HG03045 (cell line): ENCODE data around the gene ASIC3.
A peak's percentile ranks its signal among the peaks of the same experiment; 100 is the strongest.

Source experiments
- ATAC-seq: cut with Tn5 transposase; IDR thresholded peaks from one replicate; pipeline ENCODE4 v1.9.1; 2021; ENCODE audit warnings: mild to moderate bottlenecking, moderate library complexity; ENCODE audit not compliant: unreplicated experiment

ASIC3 gene

DNA sequence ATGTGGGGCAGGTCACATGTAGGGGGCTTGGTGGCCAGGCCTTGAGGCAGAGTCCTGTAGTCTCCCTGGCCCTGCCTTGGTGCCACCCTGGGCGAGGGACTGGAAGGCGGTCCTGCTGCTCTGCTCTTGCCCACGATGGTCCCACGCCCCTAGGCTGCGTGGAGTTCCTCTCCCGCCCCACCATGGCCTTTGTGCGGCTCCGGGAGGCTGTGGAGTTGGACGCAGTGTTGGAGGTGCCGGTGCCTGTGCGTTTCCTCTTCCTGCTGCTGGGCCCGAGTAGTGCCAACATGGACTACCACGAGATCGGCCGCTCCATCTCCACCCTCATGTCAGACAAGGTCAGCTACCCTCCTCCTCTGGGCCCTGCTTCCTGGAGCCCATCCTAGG lies 22.2 kb downstream of the ASIC3 start:
- no peak for ATAC-seq

- no peak for ATAC-seq
Observed at GRCh38 chr7:151071032-151071866, 22.9 kb downstream of the ASIC3 start.

- ATAC-seq, result no peak
Observed at GRCh38 chr7:151073990-151074389, 25.7 kb downstream of the ASIC3 start.

DNA sequence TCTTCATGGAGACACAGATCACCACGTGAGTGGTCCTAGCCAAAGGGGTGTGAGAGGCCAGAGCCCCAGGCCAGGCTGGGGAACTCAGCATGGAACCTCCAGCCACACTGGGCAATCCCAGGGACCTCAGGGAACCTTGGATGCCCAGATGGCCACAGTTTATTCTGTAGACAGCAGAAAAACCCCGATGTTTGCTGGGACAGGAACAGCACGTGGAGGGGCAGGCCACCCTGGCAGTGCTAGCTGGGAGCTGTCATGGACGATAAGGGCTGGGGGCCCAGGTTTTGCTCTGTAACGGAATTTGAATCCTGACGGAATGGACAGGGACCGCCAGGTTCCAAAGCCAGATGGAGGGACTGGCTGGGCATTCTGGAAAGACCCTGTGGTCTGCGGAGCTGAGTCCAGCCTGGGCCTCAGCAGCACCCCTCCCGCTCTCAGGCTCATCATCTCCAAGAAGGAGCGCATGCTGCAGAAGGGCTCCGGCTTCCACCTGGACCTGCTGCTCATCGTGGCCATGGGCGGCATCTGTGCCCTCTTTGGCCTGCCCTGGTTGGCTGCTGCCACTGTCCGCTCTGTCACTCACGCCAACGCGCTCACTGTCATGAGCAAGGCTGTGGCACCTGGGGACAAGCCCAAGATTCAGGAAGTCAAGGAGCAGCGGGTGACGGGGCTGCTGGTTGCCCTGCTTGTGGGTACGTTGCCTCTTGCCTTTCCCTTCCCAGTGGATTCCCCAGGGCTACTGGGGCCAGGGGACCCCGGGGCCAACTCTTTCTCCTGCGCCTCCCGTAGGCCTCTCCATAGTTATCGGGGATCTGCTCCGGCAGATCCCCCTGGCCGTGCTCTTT lies 26.7 kb downstream of the ASIC3 start:
- no peak for ATAC-seq

- no peak for ATAC-seq
Observed at GRCh38 chr7:151075662-151075971, 27.3 kb downstream of the ASIC3 start.

GRCh38 chr7:151075978-151076426 lies 27.7 kb downstream of the ASIC3 start:
- no peak for ATAC-seq

GRCh38 chr7:151076863-151077704 lies 28.8 kb downstream of the ASIC3 start:
- no peak for ATAC-seq

- no peak for ATAC-seq
Observed at GRCh38 chr7:151077705-151078232, 29.4 kb downstream of the ASIC3 start.

DNA sequence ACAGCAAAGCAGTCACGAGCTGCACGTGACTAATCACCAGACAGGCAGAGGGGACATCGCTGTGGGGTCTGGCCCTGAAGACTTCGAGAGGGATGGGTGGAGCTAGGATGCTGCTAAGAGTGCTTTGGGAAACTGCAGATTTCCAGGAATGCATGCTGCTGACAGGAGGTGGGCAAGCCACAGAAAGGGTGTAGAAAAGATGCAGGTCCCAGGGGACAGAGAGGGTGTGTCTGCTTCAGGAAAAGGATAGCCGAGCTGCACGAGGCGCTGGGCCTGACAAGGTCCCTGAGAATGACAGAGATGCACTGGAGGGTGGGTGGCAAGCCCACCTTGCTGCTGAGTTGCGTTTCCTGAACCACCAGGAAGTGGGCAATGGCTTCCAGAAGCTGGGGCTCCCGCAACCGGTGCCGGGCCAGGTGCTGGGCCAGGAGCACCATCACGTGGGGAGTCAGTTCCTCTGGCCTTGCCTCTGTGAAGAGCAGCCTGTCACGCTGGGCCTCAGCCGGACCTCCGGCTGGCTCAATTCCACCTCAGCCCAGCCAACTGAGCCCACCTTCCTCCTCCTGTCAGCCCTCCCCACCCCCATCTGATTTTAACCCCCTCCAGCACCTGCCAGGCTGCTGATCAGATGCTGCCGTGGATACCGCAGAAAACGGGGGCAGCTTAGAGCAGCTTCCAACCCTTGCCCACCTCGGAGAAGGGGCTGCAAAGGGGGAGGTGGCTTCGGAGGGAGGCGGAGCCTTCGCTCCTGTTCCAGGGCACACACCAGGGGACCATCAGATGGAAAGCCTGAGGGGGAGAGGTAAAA lies 30.1 kb downstream of the ASIC3 start:
- no peak for ATAC-seq

GRCh38 chr7:151079199-151079910 lies 31.0 kb downstream of the ASIC3 start:
- no peak for ATAC-seq

DNA sequence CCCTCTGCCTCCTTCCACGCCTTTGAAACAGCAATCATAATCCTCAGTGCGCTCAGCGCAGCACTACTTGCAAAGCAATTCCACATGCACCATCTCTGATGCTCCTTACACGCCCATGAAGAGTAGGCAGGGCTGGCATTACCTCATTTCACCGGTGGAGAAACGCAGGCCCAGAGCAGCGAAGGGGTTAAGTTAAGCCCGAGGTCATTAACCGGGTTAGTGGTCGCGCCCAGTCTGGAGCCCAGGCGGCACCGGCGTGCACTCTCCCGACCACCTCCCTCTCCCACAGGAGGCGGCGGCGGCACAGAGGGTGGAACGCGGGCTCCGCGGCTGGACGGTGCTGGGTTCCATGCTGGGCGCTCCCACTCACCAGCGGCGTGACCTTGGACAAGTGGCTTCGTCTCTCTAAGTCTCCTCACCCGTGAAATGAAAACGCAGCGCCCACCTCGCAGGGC lies 31.8 kb downstream of the ASIC3 start:
- peak; percentile 1 for ATAC-seq

DNA sequence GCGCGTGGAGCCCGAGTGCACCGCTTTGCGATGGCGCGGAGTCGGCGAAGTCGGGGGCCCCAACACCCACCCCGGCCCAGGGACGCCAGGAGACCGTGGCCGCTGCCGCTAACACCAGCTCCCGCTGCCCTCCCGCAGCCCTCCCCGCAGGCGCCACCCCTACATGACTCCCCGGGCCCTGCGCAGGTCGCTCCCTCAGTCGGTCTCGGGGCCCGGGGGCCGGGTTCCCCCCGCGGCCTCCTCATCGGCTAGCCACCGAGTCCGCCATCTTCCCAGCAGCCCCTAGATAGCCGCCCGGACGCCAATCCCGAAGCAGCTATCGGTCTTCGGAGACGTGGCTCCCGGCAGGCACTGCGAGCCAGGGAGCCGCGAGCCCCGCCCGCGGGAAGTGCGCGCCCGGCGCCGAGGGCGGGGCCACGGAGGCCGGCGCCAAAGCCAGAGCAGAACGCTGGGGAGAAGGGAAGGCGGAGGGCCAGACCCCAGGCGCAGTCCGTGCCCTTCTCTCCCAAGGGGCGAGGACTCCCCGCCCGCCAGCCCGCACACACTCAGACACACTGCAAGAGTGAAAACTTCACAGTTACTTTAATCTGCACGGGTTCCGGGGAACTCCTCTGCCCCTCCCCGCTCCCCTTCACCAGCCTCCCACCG lies 32.3 kb downstream of the ASIC3 start, which contains the start of gene FASTK:
FASTK (minus strand) TSS at position 288 of the 648 bp plus-strand sequence; CDS start at position 245, 43 bp downstream.
- ATAC-seq, result peak; percentile 78

GRCh38 chr7:151081170-151082101 lies 33.1 kb downstream of the ASIC3 start:
- no peak for ATAC-seq

- ATAC-seq, result no peak
Observed at GRCh38 chr7:151082141-151083070, 34.1 kb downstream of the ASIC3 start.

DNA sequence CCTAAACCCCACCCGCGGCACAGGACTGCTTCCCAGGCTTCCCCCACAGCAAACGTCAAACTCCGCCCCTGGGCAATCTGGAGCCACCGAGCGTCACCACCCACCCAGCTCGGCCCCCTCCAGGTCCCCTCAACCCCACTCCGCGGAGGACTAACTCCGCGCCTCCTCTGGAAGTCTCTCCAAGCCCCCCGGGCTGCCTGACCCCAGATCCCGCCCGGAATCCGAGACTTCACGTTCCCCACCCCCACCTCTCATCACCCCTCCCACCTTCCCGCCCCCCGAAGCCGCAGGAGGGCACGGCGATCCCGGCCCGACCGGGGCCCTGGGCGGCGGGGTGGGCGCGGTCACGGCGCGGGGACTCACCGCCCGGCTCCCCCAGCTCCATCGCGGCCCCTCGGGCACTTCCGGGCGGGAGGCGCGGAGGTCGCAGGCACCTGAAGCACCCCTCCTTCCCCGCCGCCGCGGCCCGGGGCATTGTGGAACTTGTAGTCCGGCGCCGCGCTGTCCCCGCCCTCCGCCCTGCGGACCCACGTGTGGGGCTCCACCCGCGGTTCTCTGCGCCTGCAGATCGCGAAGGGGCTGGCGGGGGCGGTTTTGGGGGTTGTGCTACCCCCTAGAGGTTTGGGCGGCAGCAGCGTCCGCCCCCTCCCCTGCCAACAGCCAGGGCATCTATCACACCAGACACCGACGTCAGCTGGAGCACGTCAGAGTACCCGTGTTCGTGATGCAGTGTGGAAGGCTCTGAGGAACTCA lies 34.9 kb downstream of the ASIC3 start, which contains the start of gene TMUB1:
TMUB1 (minus strand) TSS at position 423 of the 753 bp plus-strand sequence. CDS start 930 bp downstream, outside the sequence.
- ATAC-seq, result peak; percentile 54

DNA sequence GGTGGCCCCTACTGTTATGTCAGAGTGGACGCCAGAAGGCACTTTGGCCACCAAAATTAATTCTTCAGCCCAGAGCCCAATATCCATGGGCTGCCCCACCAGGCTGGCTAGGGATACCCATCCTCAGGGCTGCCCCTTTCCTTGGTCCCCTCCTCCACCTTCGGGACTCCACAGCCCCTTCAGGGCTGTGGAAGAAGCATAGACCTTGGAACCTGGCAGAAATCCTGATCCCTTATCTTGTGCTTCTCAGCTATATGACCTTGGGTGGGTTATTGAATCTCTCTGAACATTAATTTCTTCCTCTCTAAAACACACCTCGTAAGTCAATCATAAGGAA lies 35.5 kb downstream of the ASIC3 start:
- no peak for ATAC-seq
